Umbilical cord (tissue), 2 donors: ENCODE measurements around the gene ELMO1. TPM values are rescaled to one million over a fixed set of nuclear protein-coding genes. Genes with fewer than 3 reads are reported as not detected.

ENCODE experiments used
- DNase-seq: peaks from one replicate; pipeline ENCODE4 v3.0.0-alpha.2; 2015; ENCODE audit warnings: low spot score
- total RNA-seq: library from RNA; depleted of rRNA; stranded (reverse); fragments of >200 nt; gene quantifications from one replicate; pipeline ENCODE4 v1.2.3, GENCODE V29; 2014; ENCODE audit warnings: low replicate concordance; ENCODE audit not compliant: insufficient read depth

Gene ELMO1
- total RNA-seq, 1 donor from 2014 or later, result 69.6 TPM

GRCh38 chr7:37408291-37409228 lies 40.1 kb downstream of the ELMO1 start:
- no peak for DNase-seq

GRCh38 chr7:37405603-37406122 lies 43.0 kb downstream of the ELMO1 start:
- DNase-seq, result no peak

GRCh38 chr7:37405128-37405527 lies 43.5 kb downstream of the ELMO1 start:
- no peak for DNase-seq

- DNase-seq, result no peak
Measured at GRCh38 chr7:37399876-37400421, 48.7 kb downstream of the ELMO1 start.

GRCh38 chr7:37398403-37398802 lies 50.3 kb downstream of the ELMO1 start:
- DNase-seq, result no peak

- DNase-seq, result no peak
Measured at GRCh38 chr7:37395618-37396259, 52.9 kb downstream of the ELMO1 start.

GRCh38 chr7:37394158-37394557 lies 54.5 kb downstream of the ELMO1 start:
- DNase-seq, result no peak

GRCh38 chr7:37393476-37393875 lies 55.2 kb downstream of the ELMO1 start:
- no peak for DNase-seq

- DNase-seq, result no peak
Measured at GRCh38 chr7:37392673-37393017, 56.0 kb downstream of the ELMO1 start.

- DNase-seq, result peak; percentile 47
Measured at GRCh38 chr7:37391791-37392672, 56.6 kb downstream of the ELMO1 start.

- no peak for DNase-seq
Measured at GRCh38 chr7:37390114-37390513, 58.5 kb downstream of the ELMO1 start.

- no peak for DNase-seq
Measured at GRCh38 chr7:37388811-37389210, 59.9 kb downstream of the ELMO1 start.

GRCh38 chr7:37385787-37386186 lies 62.9 kb downstream of the ELMO1 start:
- DNase-seq, result no peak

- no peak for DNase-seq
Measured at GRCh38 chr7:37382546-37383088, 66.0 kb downstream of the ELMO1 start.

- DNase-seq, result no peak
Measured at GRCh38 chr7:37380831-37381230, 67.8 kb downstream of the ELMO1 start.

GRCh38 chr7:37379546-37380277 lies 69.0 kb downstream of the ELMO1 start:
- DNase-seq, result no peak

GRCh38 chr7:37377231-37377630 lies 71.4 kb downstream of the ELMO1 start:
- no peak for DNase-seq

- no peak for DNase-seq
Measured at GRCh38 chr7:37376386-37376785, 72.3 kb downstream of the ELMO1 start.

- DNase-seq, result no peak
Measured at GRCh38 chr7:37372750-37373149, 75.9 kb downstream of the ELMO1 start.

- DNase-seq, result no peak
Measured at GRCh38 chr7:37371755-37372154, 76.9 kb downstream of the ELMO1 start.

GRCh38 chr7:37369906-37370305 lies 78.8 kb downstream of the ELMO1 start:
- DNase-seq, result no peak
